Measurements from ENCODE around the gene CCR9. TPM values are rescaled to one million over a fixed set of nuclear protein-coding genes. Genes with fewer than 3 reads are reported as not detected.

CCR9 gene
- total and polyA plus RNA-seq, 2 experiments from 2014 or later = not detected

- TF ChIP-seq REST (IDR thresholded peaks at IDR 0.05; ENCODE audit: unreplicated experiment) (no peak), CTCF (conservative IDR thresholded peaks at IDR 0.05; ENCODE audit: low read depth in 2 of 2) (no peak), ETS1 (IDR thresholded peaks at IDR 0.05) (no peak), ZNF114 (CRISPR knock-in tag; IDR thresholded peaks at IDR 0.05) (no peak), EZH2phosphoT487 (IDR thresholded peaks at IDR 0.05; ENCODE audit: unreplicated experiment) (no peak)
Observed at GRCh38 chr3:45889337-45889736, 3.0 kb downstream of the CCR9 start (continued).

- no peak overlapping the region for H3K27ac ChIP-seq (ENCODE audit: low read depth)
- H3K9me3 Mint-ChIP-seq = no peaks in the 10 kb centered on the region
- no peak overlapping the region for H3K27ac Mint-ChIP-seq
- H3K27me3 Mint-ChIP-seq (ENCODE audit: insufficient read depth, low read depth, poor library complexity) = peaks cover 4% of the 10 kb centered on the region
- no peaks in the 10 kb centered on the region for H3K36me3 ChIP-seq (ENCODE audit: insufficient read depth)
- H4K20me1 ChIP-seq (replicated peaks; ENCODE audit: insufficient read depth) = no peaks in the 10 kb centered on the region; the same call in 1 of the 2 replicates
- no peak for DNase-seq (ENCODE audit: low spot score)
- no peak overlapping the region for H3K4me3 Mint-ChIP-seq
- no peak for ATAC-seq
- H3F3A ChIP-seq (replicated peaks; ENCODE audit: low read depth) = no peaks in the 10 kb centered on the region
- H2AFZ ChIP-seq = no peak overlapping the region
- H3K4me1 ChIP-seq (ENCODE audit: insufficient read depth) = no peaks in the 10 kb centered on the region; the same call in 1 of the 2 replicates
- H3K4me1 Mint-ChIP-seq = peaks cover 16% of the 10 kb centered on the region; the same call in 2 of the 3 replicates
- no peaks in the 10 kb centered on the region for H3K79me2 ChIP-seq (replicated peaks; ENCODE audit: insufficient read depth)
- no peak overlapping the region for H3K4me3 ChIP-seq
- H3K9me2 ChIP-seq (ENCODE audit: insufficient read depth) = no peaks in the 10 kb centered on the region
- no peaks in the 10 kb centered on the region for H3K27me3 ChIP-seq (ENCODE audit: insufficient read depth)
- no peaks in the 10 kb centered on the region for H3K36me3 Mint-ChIP-seq (ENCODE audit: low read depth)
- no peak overlapping the region for H3K4me2 ChIP-seq
- TF ChIP-seq JUNB (IDR thresholded peaks at IDR 0.05; ENCODE audit: unreplicated experiment) = no peak
- no peak for TF ChIP-seq POLR2AphosphoS5 (IDR thresholded peaks at IDR 0.05; ENCODE audit: low read depth)
- TF ChIP-seq CTCF (conservative IDR thresholded peaks at IDR 0.05; ENCODE audit: low read depth in 2 of 2) = no peak
- no peak for TF ChIP-seq ZNF462 (CRISPR knock-in tag; IDR thresholded peaks at IDR 0.05)
- TF ChIP-seq EZH2 (IDR thresholded peaks at IDR 0.05; ENCODE audit: low read depth, unreplicated experiment) = no peak
- no peak for TF ChIP-seq NANOG (IDR thresholded peaks at IDR 0.05; ENCODE audit: borderline replicate concordance)
Observed at GRCh38 chr3:45890405-45890804, 4.1 kb downstream of the CCR9 start.

All from GM23338 (cell line).